HepG2 (cell line): Measurements from ENCODE around the gene SLC44A5. TPM values are rescaled to one million over a fixed set of nuclear protein-coding genes. Genes with fewer than 3 reads are reported as not detected.

Source experiments
- ATAC-seq: fragments of 200-7000 bp; cut with Tn5 transposase; 3 replicates; pipeline ENCODE4 v1.9.1; 2020; ENCODE audit warnings: mild to moderate bottlenecking, moderate library complexity
- BruUV-seq: library from RNA; stranded (reverse); fragments of 400-500 nt; replicated peaks from 2 replicates; lab custom pipeline; 2021; lab: Mats Ljungman, UMichigan
- CTCF ChIA-PET: fragments of 300-600 bp; formaldehyde crosslinking; extraction: SDS; loops from one replicate; lab custom pipeline; 2021; ENCODE audit warnings: low total read pairs, inconsistent platforms, low intra/inter-chr PET ratio; lab: Yijun Ruan, JAX
- POLR2A ChIA-PET: fragments of 350-600 bp; sonication (Branson Sonifier 250); formaldehyde crosslinking; loops from one replicate; lab custom pipeline; 2020; ENCODE audit warnings: antibody characterized with exemption, inconsistent platforms; lab: Yijun Ruan, JAX
- DNase-seq: peaks from one replicate; pipeline ENCODE4 v3.0.0-alpha.2; 2015; ENCODE audit warnings: low spot score
- FAIRE-seq: peaks from 3 replicates; lab custom pipeline; 2011; peaks lifted over from hg19 to GRCh38; lab: Jason Lieb, UNC
- H2AFZ ChIP-seq: one replicate; pipeline ENCODE4 v1.6.1; 2011; ENCODE audit warnings: low read length, inconsistent platforms
- H3K27ac ChIP-seq: fragments of 300-600 bp; 3 replicates; pipeline ENCODE4 v1.8.0; 2011; ENCODE audit warnings: mixed run types, mild to moderate bottlenecking, mixed read lengths, low read length, inconsistent platforms; ENCODE audit not compliant: insufficient read depth; ENCODE audit errors: extremely low read length
- H3K27me3 ChIP-seq, 2 experiments: fragments of 200-600 bp in 1 of 2; 2 replicates in 1 of 2; 3 replicates in 1 of 2; pipeline versions ENCODE4 v1.6.0 to v1.8.0; 2011; ENCODE audit warnings: low read length in 2 of 2, mild to moderate bottlenecking in 2 of 2, moderate library complexity in 2 of 2, inconsistent platforms in 1 of 2; ENCODE audit not compliant: insufficient read depth in 2 of 2, control insufficient read depth in 1 of 2
- H3K36me3 ChIP-seq, 2 experiments: fragments of 200-600 bp in 1 of 2; replicated peaks in 1 of 2; 2 replicates in 1 of 2; 3 replicates in 1 of 2; pipeline versions ENCODE4 v1.5.1 to v1.8.0; 2011; ENCODE audit warnings: low read length in 2 of 2, inconsistent platforms in 1 of 2; ENCODE audit not compliant: insufficient read depth in 2 of 2, control insufficient read depth in 1 of 2
- H3K4me1 ChIP-seq: 2 replicates; pipeline ENCODE4 v1.5.1; 2012; ENCODE audit warnings: low read length, inconsistent platforms; ENCODE audit not compliant: insufficient read depth
- H3K4me2 ChIP-seq: 2 replicates; pipeline ENCODE4 v1.6.0; 2011; ENCODE audit warnings: low read depth, low read length, inconsistent platforms
- H3K4me3 ChIP-seq, 3 experiments: fragments of 200-600 bp in 1 of 3; sonication (generic), shearing (Covaris generic) in 1 of 3; replicated peaks in 1 of 3; 2 replicates each; pipeline ENCODE4 v1.5.1; 2011 to 2016; ENCODE audit warnings: low read length in 3 of 3, inconsistent platforms in 2 of 3, low read depth in 2 of 3, mild to moderate bottlenecking in 2 of 3, control low read depth in 1 of 3, mixed read lengths in 1 of 3; ENCODE audit not compliant: insufficient read depth in 1 of 3
- H3K79me2 ChIP-seq: one replicate; pipeline ENCODE4 v1.6.1; 2011; ENCODE audit warnings: low read length, inconsistent platforms; ENCODE audit not compliant: insufficient read depth
- H3K9ac ChIP-seq: 2 replicates; pipeline ENCODE4 v1.6.0; 2011; ENCODE audit warnings: mild to moderate bottlenecking, low read depth, low read length, inconsistent platforms; ENCODE audit not compliant: insufficient read depth
- H3K9me3 ChIP-seq: 2 replicates; pipeline ENCODE4 v1.5.1; 2012; ENCODE audit warnings: mild to moderate bottlenecking, low read length
- H4K20me1 ChIP-seq: 2 replicates; pipeline ENCODE4 v1.6.0; 2011; ENCODE audit warnings: inconsistent platforms, mild to moderate bottlenecking, low read length, moderate library complexity; ENCODE audit not compliant: insufficient read depth
- DR1 ChIP-seq: sonication (generic); formaldehyde crosslinking; IDR thresholded peaks from 2 replicates; pipeline ENCODE4 v1.8.0; 2021; ENCODE audit warnings: mild to moderate bottlenecking, missing genetic modification reagents, inconsistent platforms
- GATAD1 ChIP-seq: IDR thresholded peaks from 2 replicates; pipeline ENCODE4 v1.6.1; 2016; ENCODE audit warnings: missing genetic modification reagents, missing compliant biosample characterization
- PHF21A ChIP-seq: sonication (generic); formaldehyde crosslinking; IDR thresholded peaks from 2 replicates; pipeline ENCODE4 v1.5.0; 2020; ENCODE audit warnings: mild to moderate bottlenecking, missing genetic modification reagents
- ZFP36L1 ChIP-seq: sonication (generic); formaldehyde crosslinking; IDR thresholded peaks from 2 replicates; pipeline ENCODE4 v1.8.0; 2022; ENCODE audit warnings: mild to moderate bottlenecking, missing genetic modification reagents, moderate library complexity
- ZIK1 ChIP-seq: sonication (generic); formaldehyde crosslinking; IDR thresholded peaks from 2 replicates; pipeline ENCODE4 v1.5.0; 2020; ENCODE audit warnings: mild to moderate bottlenecking, low read depth, missing genetic modification reagents, borderline replicate concordance
- ZNF367 ChIP-seq: sonication (generic); formaldehyde crosslinking; IDR thresholded peaks from 2 replicates; pipeline ENCODE4 v1.4.0; 2020; ENCODE audit warnings: missing genetic modification reagents, borderline replicate concordance
- ZNF501 ChIP-seq: sonication (generic); formaldehyde crosslinking; IDR thresholded peaks from 2 replicates; pipeline ENCODE4 v1.5.1; 2020; ENCODE audit warnings: mild to moderate bottlenecking, moderate library complexity, missing genetic modification reagents
- WGBS: methylation state at CpG from one replicate; pipeline ENCODE4 v1.1.6; 2017; ENCODE audit warnings: low lambda C conversion rate; 5-methylcytosine and 5-hydroxymethylcytosine counted together
- in situ Hi-C: cut with HindIII; loops from 2 replicates; pipeline ENCODE4 v1.10.0; 2017; ENCODE audit warnings: low pct_unique_long_range_greater_than_20kb; ENCODE audit not compliant: extremely low pct_ligation_motif_present
- intact Hi-C: fragments of 100-400 bp; cut with micrococcal nuclease; formaldehyde crosslinking; loops from one replicate; pipeline ENCODE4 v1.10.0; 2022; ENCODE audit not compliant: unreplicated experiment
- polyA plus RNA-seq, 8 experiments: library from polyadenylated mRNA; depleted of rRNA in 3 of 8; stranded (reverse) in 7 of 8; unstranded in 1 of 8; fragments of >200 nt; fragmentation: Illumina TruSeq in 4 of 8; extraction: Trizol in 4 of 8; gene quantifications; 2 replicates each; pipeline versions ENCODE4 v1.2.1 to v1.2.3, GENCODE V29; 2011 to 2016; ENCODE audit warnings: low read depth in 4 of 8, missing spikeins in 1 of 8, mixed read lengths in 1 of 8; ENCODE audit not compliant: insufficient read depth in 1 of 8
- total RNA-seq, 5 experiments: library from RNA; depleted of rRNA; stranded (reverse); fragments of >200 nt; fragmentation: Illumina TruSeq; extraction: Trizol; gene quantifications; 2 replicates each; pipeline ENCODE4 v1.2.3, GENCODE V29; 2016; ENCODE audit warnings: low read depth in 1 of 5

The SLC44A5 gene
- total and polyA plus RNA-seq, 2 of the 13 experiments (the other 11 are each of a cell fraction or from before 2014, with no cell fraction given) = 8.0 to 16.0 TPM

DNA sequence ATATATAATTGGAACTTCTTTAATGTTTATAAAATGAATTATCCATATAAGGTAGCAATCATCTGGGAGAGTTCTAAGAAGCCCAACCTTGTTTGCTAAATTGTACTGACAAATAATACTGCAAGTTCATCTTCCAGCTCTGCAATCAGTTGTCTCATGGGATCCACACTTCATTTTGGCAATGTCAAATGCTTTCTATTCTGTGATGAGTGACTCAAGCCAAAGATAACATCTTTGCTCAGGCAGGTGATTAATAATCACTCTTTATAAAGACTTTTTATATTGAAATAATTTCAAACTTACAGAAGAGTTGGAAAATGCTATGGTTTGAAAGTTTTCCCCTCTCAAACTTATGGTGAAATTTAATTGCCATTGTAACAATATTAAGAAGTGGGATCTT is 67.2 kb downstream of the SLC44A5 start:
- H3K27me3 ChIP-seq = no peaks in the 10 kb centered on the region
- no peaks in the 10 kb centered on the region for H4K20me1 ChIP-seq
- H3K27ac ChIP-seq = no peak overlapping the region
- FAIRE-seq (no peak), DNase-seq (no peak)
- H3K4me1 ChIP-seq = no peaks in the 10 kb centered on the region
- no peaks in the 10 kb centered on the region for H3K36me3 ChIP-seq
- H2AFZ ChIP-seq = no peak overlapping the region
- in situ Hi-C loops = no loop called here
- POLR2A ChIA-PET = no interaction called here
- TF ChIP-seq GATAD1 (no peak), ZIK1 (no peak)
- TF ChIP-seq, all 625 proteins: peak for 0
- H3K9me3 ChIP-seq = no peaks in the 10 kb centered on the region
- intact Hi-C loops = no loop called here
- BruUV-seq = no TSS peak
- H3K4me2 ChIP-seq = no peak overlapping the region
- no peaks in the 10 kb centered on the region for H3K79me2 ChIP-seq
- H3K4me3 ChIP-seq = no peak overlapping the region
- CTCF ChIA-PET = no interaction called here
- ATAC-seq = no peak
- H3K9ac ChIP-seq = no peak overlapping the region

DNA sequence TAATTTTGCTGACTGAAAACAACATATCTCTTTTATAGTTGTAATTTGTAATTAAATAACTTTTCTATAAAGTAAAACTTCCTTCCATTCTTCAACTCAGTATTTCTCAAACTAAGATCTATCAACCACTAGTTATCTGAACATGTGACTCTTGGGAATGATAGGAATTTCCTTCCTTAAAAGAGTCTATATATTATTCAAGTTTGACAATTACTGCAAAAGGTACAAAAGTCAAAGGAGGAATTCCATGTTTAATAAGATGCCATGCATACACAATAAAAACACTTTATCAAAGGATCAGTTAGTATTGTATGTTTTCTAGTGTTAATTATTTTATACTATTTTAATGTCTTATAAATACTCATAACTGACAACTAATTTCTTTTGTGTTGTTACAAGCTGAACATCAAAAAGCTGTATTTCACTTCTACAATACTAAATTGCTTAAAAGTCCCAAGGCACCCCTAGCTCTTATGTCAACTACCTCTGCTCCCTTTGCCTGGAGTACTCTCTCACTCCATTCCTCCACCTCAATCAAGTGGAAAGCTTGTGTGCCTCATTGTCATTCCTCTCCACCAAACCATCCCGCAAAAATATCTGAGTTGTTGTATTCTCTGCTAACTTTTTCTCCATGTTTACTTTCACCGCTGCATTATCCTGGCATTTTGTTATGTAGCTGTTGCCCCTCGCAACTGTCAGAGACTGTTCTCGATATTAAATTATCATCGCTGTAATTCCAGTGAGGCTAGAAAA is 67.9 kb downstream of the SLC44A5 start:
- Histone ChIP-seq H3K36me3 (no peaks in the 10 kb centered on the region), H3K27me3 (no peaks in the 10 kb centered on the region), H4K20me1 (no peaks in the 10 kb centered on the region), H3K79me2 (no peaks in the 10 kb centered on the region), H3K9me3 (no peaks in the 10 kb centered on the region), H3K27ac (no peak overlapping the region), H3K4me1 (no peaks in the 10 kb centered on the region), H3K9ac (no peak overlapping the region), H3K4me3 (no peak overlapping the region), H3K4me2 (no peak overlapping the region), H2AFZ (no peak overlapping the region)
- in situ Hi-C loops = no loop called here
- intact Hi-C loops = no loop called here
- ATAC-seq = no peak
- TF ChIP-seq DR1 (CRISPR knock-in tag) (no peak), PHF21A (CRISPR knock-in tag) (no peak), ZNF367 (CRISPR knock-in tag) (no peak), ZNF501 (no peak), ZFP36L1 (CRISPR knock-in tag) (no peak)
- POLR2A ChIA-PET = no interaction called here
- WGBS = 91% methylated on average over 5 of the region's 5 CpGs
- BruUV-seq = no TSS peak
- CTCF ChIA-PET = no interaction called here
- FAIRE-seq = no peak
- DNase-seq = no peak
